ENCODE measurements around the gene KLHL12.
A peak's percentile ranks its signal among the peaks of the same experiment; 100 is the strongest.

The KLHL12 gene

GRCh38 chr1:202926581-202927491 is at the start of gene KLHL12:
KLHL12 (minus strand) TSS chr1:202927234; CDS start chr1:202925162, 2,072 bp downstream.
- peak in 55 of 56 donors; percentile 64 to 97 (median 91) for DNase-seq

GRCh38 chr1:202976633-202977032 is 49.6 kb upstream of the KLHL12 start:
- DNase-seq, result no peak

GRCh38 chr1:202974856-202975255 is 47.8 kb upstream of the KLHL12 start:
- no peak for DNase-seq

GRCh38 chr1:202972046-202972445 is 45.0 kb upstream of the KLHL12 start:
- DNase-seq, result no peak

- peak in 32 of 56 donors; percentile 5 to 58 (median 18) for DNase-seq
These were observed 41.9 kb upstream of the KLHL12 start for GRCh38 chr1:202968895-202969295.

- no peak for DNase-seq
These were observed 41.3 kb upstream of the KLHL12 start for GRCh38 chr1:202968351-202968750.

GRCh38 chr1:202967684-202968281 is 40.7 kb upstream of the KLHL12 start:
- DNase-seq, result peak in 9 of 56 donors; percentile 4 to 53 (median 39)

- DNase-seq, result peak in 4 of 56 donors; percentile 27 to 49 (median 40)
These were observed 39.2 kb upstream of the KLHL12 start for GRCh38 chr1:202966006-202966898.

GRCh38 chr1:202965422-202965821 is 38.4 kb upstream of the KLHL12 start:
- no peak for DNase-seq

GRCh38 chr1:202964791-202965410 is 37.9 kb upstream of the KLHL12 start:
- DNase-seq, result peak in 1 of 56 donors; percentile 37

GRCh38 chr1:202961220-202961880 is 34.3 kb upstream of the KLHL12 start:
- no peak for DNase-seq

GRCh38 chr1:202959276-202959620 is 32.2 kb upstream of the KLHL12 start:
- DNase-seq, result no peak

- no peak for DNase-seq
These were observed 31.7 kb upstream of the KLHL12 start for GRCh38 chr1:202958544-202959275.

- DNase-seq, result peak; percentile 44 to 95 (median 86)
These were observed 30.9 kb upstream of the KLHL12 start, which contains the start of gene ADIPOR1 for GRCh38 chr1:202957733-202958543. ADIPOR1 (minus strand) TSS chr1:202958312; CDS start chr1:202951070, 7,242 bp downstream.

GRCh38 chr1:202956969-202957368 is 29.9 kb upstream of the KLHL12 start:
- DNase-seq, result no peak

GRCh38 chr1:202954057-202954745 is 27.2 kb upstream of the KLHL12 start:
- no peak for DNase-seq

- no peak for DNase-seq
These were observed 26.4 kb upstream of the KLHL12 start for GRCh38 chr1:202953392-202953791.

GRCh38 chr1:202952818-202953217 is 25.8 kb upstream of the KLHL12 start:
- DNase-seq, result peak in 1 of 56 donors; percentile 24

Data from nucleus accumbens (tissue), 56 donors.